Prostate gland (tissue), 2 donors: Measurements from ENCODE around the gene ZNFX1. TPM values are rescaled to one million over a fixed set of nuclear protein-coding genes. Genes with fewer than 3 reads are reported as not detected.

Experiments used
- DNase-seq: peaks from one replicate; pipeline ENCODE4 v3.0.0-alpha.2; 2019; ENCODE audit warnings: low spot score
- H3K27ac ChIP-seq, 2 donors: fragments of 200-600 bp; sonication (generic); 2 replicates each; pipeline ENCODE4 v1.5.1; 2017 to 2019
- H3K27me3 ChIP-seq: fragments of 200-600 bp; sonication (generic); replicated peaks from 2 replicates; pipeline ENCODE4 v1.5.1; 2019; ENCODE audit not compliant: insufficient read depth
- H3K36me3 ChIP-seq, 2 donors: fragments of 200-600 bp; sonication (generic); 1 replicate in 1 of 2; 2 replicates in 1 of 2; pipeline versions ENCODE4 v1.5.1 to v1.8.1; 2017 to 2019
- H3K4me1 ChIP-seq: fragments of 200-600 bp; sonication (generic); replicated peaks from 2 replicates; pipeline ENCODE4 v1.5.1; 2019
- H3K4me3 ChIP-seq, 2 donors: fragments of 200-600 bp; sonication (generic); 2 replicates each; pipeline ENCODE4 v1.5.1; 2017 to 2019
- H3K9me3 ChIP-seq: fragments of 200-600 bp; sonication (generic); 2 replicates; pipeline ENCODE4 v1.5.1; 2017
- POLR2A ChIP-seq: fragments of 450-650 bp; IDR thresholded peaks from one replicate; pipeline ENCODE4 v1.6.1; 2016; ENCODE audit warnings: antibody characterized with exemption, mild to moderate bottlenecking
- POLR2AphosphoS5 ChIP-seq: sonication (generic); formaldehyde crosslinking; IDR thresholded peaks from one replicate; pipeline ENCODE4 v1.6.1; 2017; ENCODE audit warnings: antibody characterized with exemption
- WGBS: methylation state at CpG from one replicate; pipeline ENCODE4 v1.1.5; 2018; 5-methylcytosine and 5-hydroxymethylcytosine counted together
- intact Hi-C: fragments of 100-400 bp; cut with DNase I; formaldehyde crosslinking; loops from one replicate; pipeline ENCODE4 v1.14.2; 2022
- total RNA-seq, 2 donors: library from RNA; depleted of rRNA; stranded (reverse); fragments of >200 nt; gene quantifications; one replicate each; pipeline ENCODE4 v1.1.0, GENCODE V29; 2016
- TF ChIP-seq, protein P1 (sequence below), 4 experiments: fragments of 200-600 bp in 2 of 4; fragments of 450-650 bp in 2 of 4; sonication (generic) in 2 of 4; IDR thresholded peaks; 1 replicate in 3 of 4; 2 replicates in 1 of 4; pipeline ENCODE4 v1.5.1; 2016 to 2019; ENCODE audit warnings: antibody characterized with exemption in 4 of 4, mild to moderate bottlenecking in 2 of 4, moderate library complexity in 2 of 4

The ZNFX1 gene
- 10 to 100 TPM; 25.6 to 32.7 TPM for total RNA-seq

DNA sequence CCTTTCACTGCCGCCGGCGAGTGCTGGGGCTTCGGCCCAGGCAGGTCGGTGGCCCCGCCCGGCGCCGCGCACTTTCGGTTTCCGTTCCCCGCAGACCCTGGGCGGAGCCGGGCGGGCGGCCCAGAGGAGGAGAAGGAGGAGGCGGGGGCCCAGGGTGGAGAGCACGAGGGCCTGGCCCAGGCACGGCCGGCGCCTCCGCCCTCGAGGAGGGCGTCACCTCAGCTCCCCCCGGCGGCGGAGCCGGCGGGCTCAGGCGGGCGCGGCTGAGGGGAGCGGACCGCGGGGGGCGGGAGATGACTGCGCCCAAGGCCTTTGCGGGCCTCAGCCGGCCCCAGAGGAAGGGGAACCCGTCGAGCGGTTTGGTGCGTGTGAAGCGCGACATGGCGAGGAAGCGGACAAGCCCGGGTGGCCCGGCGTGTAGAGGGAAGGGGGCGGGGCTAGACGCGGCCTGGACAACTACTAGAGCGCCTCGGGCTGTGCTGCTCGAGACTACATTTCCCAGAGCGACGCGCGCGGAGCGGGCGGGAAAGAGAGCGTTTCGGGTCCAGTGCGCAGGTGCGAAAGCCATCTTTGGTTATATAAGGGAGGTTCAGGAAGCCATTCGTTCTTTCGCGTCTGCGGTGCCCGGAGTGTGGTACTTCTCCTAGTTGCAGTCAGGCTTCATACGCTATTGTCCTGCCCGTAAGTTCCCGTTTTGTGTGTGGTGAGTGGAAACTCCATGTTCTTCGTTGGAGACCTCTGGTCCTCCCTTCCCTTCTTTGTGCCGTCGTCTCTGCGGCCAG is at the start of gene ZNFX1:
Gene ZNFX1, minus strand, starts transcription at position 22 of the 782 bp plus-strand sequence. CDS start 2,218 bp downstream, outside the sequence.
- TF ChIP-seq POLR2AphosphoS5, result peak; percentile 98
- TF ChIP-seq, protein P1, sequence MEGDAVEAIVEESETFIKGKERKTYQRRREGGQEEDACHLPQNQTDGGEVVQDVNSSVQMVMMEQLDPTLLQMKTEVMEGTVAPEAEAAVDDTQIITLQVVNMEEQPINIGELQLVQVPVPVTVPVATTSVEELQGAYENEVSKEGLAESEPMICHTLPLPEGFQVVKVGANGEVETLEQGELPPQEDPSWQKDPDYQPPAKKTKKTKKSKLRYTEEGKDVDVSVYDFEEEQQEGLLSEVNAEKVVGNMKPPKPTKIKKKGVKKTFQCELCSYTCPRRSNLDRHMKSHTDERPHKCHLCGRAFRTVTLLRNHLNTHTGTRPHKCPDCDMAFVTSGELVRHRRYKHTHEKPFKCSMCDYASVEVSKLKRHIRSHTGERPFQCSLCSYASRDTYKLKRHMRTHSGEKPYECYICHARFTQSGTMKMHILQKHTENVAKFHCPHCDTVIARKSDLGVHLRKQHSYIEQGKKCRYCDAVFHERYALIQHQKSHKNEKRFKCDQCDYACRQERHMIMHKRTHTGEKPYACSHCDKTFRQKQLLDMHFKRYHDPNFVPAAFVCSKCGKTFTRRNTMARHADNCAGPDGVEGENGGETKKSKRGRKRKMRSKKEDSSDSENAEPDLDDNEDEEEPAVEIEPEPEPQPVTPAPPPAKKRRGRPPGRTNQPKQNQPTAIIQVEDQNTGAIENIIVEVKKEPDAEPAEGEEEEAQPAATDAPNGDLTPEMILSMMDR (IDR thresholded peaks at IDR 0.05), result no peak
- peak; percentile 94 for TF ChIP-seq POLR2A
- Histone ChIP-seq H3K4me1 (peaks cover 18% of the 10 kb centered on the region), H3K36me3 (peaks cover 2 to 22% of the 10 kb centered on the region in 2 donors), H3K4me3 (peak within 1 kb of the TSS; percentile 71 to 84), H3K27ac (peak within 1 kb of the TSS; percentile 95 to 97), H3K9me3 (no peaks in the 10 kb centered on the region), H3K27me3 (no peaks in the 10 kb centered on the region)
- intact Hi-C loops, result loop anchor here (10.0 kb wide), 1 partner anchor 53 kb away; no protein-coding TSS in a partner anchor
- under 1% methylated on average over 29 of the region's 80 CpGs for WGBS
- DNase-seq, result peak; percentile 99

- Histone ChIP-seq H3K27ac (no peak overlapping the region), H3K4me3 (no peak overlapping the region), H3K4me1 (no peaks in the 10 kb centered on the region), H3K9me3 (no peaks in the 10 kb centered on the region), H3K27me3 (no peaks in the 10 kb centered on the region), H3K36me3 (no peaks in the 10 kb centered on the region)
- intact Hi-C loops, result no loop called here
- 37% methylated on average over 10 of the region's 10 CpGs for WGBS
- TF ChIP-seq POLR2A (no peak), POLR2AphosphoS5 (no peak)
- TF ChIP-seq, protein P1 (IDR thresholded peaks at IDR 0.05), result no peak
- DNase-seq, result no peak
These were observed 48.2 kb upstream of the ZNFX1 start for GRCh38 chr20:49326026-49326425.

GRCh38 chr20:49324306-49324705 is 46.4 kb upstream of the ZNFX1 start:
- Histone ChIP-seq H3K9me3 (no peaks in the 10 kb centered on the region), H3K27ac (no peak overlapping the region), H3K36me3 (no peaks in the 10 kb centered on the region), H3K27me3 (no peaks in the 10 kb centered on the region), H3K4me1 (no peaks in the 10 kb centered on the region), H3K4me3 (no peak overlapping the region)
- TF ChIP-seq POLR2AphosphoS5, result no peak
- TF ChIP-seq, protein P1 (IDR thresholded peaks at IDR 0.05), result no peak
- no peak for TF ChIP-seq POLR2A
- intact Hi-C loops, result loop anchor here (5.0 kb wide), 1 partner anchor 77 kb away; no protein-coding TSS in a partner anchor
- no peak for DNase-seq
- WGBS, result 86% methylated on average over 5 of the region's 5 CpGs

GRCh38 chr20:49323622-49324238 is 45.9 kb upstream of the ZNFX1 start:
- H3K36me3 ChIP-seq, result no peaks in the 10 kb centered on the region
- H3K4me3 ChIP-seq, result no peak overlapping the region
- H3K27ac ChIP-seq, result no peak overlapping the region
- no peaks in the 10 kb centered on the region for H3K4me1 ChIP-seq
- intact Hi-C loops, result loop anchor here (5.0 kb wide), 1 partner anchor 76 kb away; no protein-coding TSS in a partner anchor
- 52% methylated on average over 9 of the region's 9 CpGs for WGBS
- peak; percentile 40 for DNase-seq
- H3K9me3 ChIP-seq, result no peaks in the 10 kb centered on the region
- no peaks in the 10 kb centered on the region for H3K27me3 ChIP-seq
- TF ChIP-seq, protein P1 (IDR thresholded peaks at IDR 0.05), result peak in 3 of 4 experiments; percentile 39 to 72 (median 66)
- TF ChIP-seq POLR2AphosphoS5 (peak; percentile 76), POLR2A (no peak)
